Measurements from ENCODE around the gene FBLN7.

The FBLN7 gene

GRCh38 chr2:112181571-112182290 is 43.5 kb downstream of the FBLN7 start:
- H3K27me3 Mint-ChIP-seq = no peaks in the 10 kb centered on the region
- H3K4me1 Mint-ChIP-seq (ENCODE audit: low read depth) = peaks cover 41% of the 10 kb centered on the region

GRCh38 chr2:112182581-112183034 is 44.4 kb downstream of the FBLN7 start:
- Mint-ChIP-seq H3K9me3 (ENCODE audit: low read depth) (no peaks in the 10 kb centered on the region), H3K36me3 (peaks cover 5% of the 10 kb centered on the region), H3K27ac (peak overlapping the region; percentile 75), H3K4me1 (ENCODE audit: low read depth) (peaks cover 48% of the 10 kb centered on the region), H3K4me3 (peak overlapping the region; percentile 77), H3K27me3 (no peaks in the 10 kb centered on the region)

More at GRCh38 chr2:112181571-112182290, 43.5 kb downstream of the FBLN7 start:
- H3K36me3 Mint-ChIP-seq = peaks cover 5% of the 10 kb centered on the region
- H3K4me3 Mint-ChIP-seq = peak overlapping the region; percentile 77
- no peaks in the 10 kb centered on the region for H3K9me3 Mint-ChIP-seq (ENCODE audit: low read depth)
- H3K27ac Mint-ChIP-seq = peak overlapping the region; percentile 75

GRCh38 chr2:112183327-112184025 is 45.3 kb downstream of the FBLN7 start:
- H3K9me3 Mint-ChIP-seq (ENCODE audit: low read depth) = no peaks in the 10 kb centered on the region
- H3K36me3 Mint-ChIP-seq = peaks cover 5% of the 10 kb centered on the region
- peak overlapping the region; percentile 77 for H3K4me3 Mint-ChIP-seq
- peaks cover 57% of the 10 kb centered on the region for H3K4me1 Mint-ChIP-seq (ENCODE audit: low read depth)
- H3K27ac Mint-ChIP-seq = peak overlapping the region; percentile 75
- no peaks in the 10 kb centered on the region for H3K27me3 Mint-ChIP-seq

- Mint-ChIP-seq H3K36me3 (peaks cover 2% of the 10 kb centered on the region), H3K4me1 (ENCODE audit: low read depth) (peaks cover 63% of the 10 kb centered on the region), H3K4me3 (no peak overlapping the region), H3K9me3 (ENCODE audit: low read depth) (no peaks in the 10 kb centered on the region), H3K27ac (no peak overlapping the region), H3K27me3 (no peaks in the 10 kb centered on the region)
Measured at GRCh38 chr2:112184121-112184520, 45.9 kb downstream of the FBLN7 start.

GRCh38 chr2:112185131-112185530 is 46.9 kb downstream of the FBLN7 start:
- H3K9me3 Mint-ChIP-seq (ENCODE audit: low read depth) = no peaks in the 10 kb centered on the region
- H3K27me3 Mint-ChIP-seq = no peaks in the 10 kb centered on the region
- H3K27ac Mint-ChIP-seq = peak overlapping the region; percentile 100
- H3K36me3 Mint-ChIP-seq = peaks cover 2% of the 10 kb centered on the region
- peaks cover 74% of the 10 kb centered on the region for H3K4me1 Mint-ChIP-seq (ENCODE audit: low read depth)
- no peak overlapping the region for H3K4me3 Mint-ChIP-seq

GRCh38 chr2:112187046-112187715 is 49.0 kb downstream of the FBLN7 start:
- Mint-ChIP-seq H3K36me3 (no peaks in the 10 kb centered on the region), H3K4me1 (ENCODE audit: low read depth) (peaks cover 79% of the 10 kb centered on the region), H3K9me3 (ENCODE audit: low read depth) (no peaks in the 10 kb centered on the region), H3K4me3 (peak overlapping the region; percentile 71), H3K27ac (peak overlapping the region; percentile 100), H3K27me3 (no peaks in the 10 kb centered on the region)

- Mint-ChIP-seq H3K4me3 (peak overlapping the region; percentile 71), H3K27ac (peak overlapping the region; percentile 100), H3K4me1 (ENCODE audit: low read depth) (peaks cover 72% of the 10 kb centered on the region), H3K36me3 (peaks cover 2% of the 10 kb centered on the region), H3K9me3 (ENCODE audit: low read depth) (no peaks in the 10 kb centered on the region), H3K27me3 (no peaks in the 10 kb centered on the region)
Measured at GRCh38 chr2:112187805-112188596, 49.8 kb downstream of the FBLN7 start.

- peaks cover 66% of the 10 kb centered on the region for H3K4me1 Mint-ChIP-seq (ENCODE audit: low read depth)
- peak overlapping the region; percentile 100 for H3K27ac Mint-ChIP-seq
- no peaks in the 10 kb centered on the region for H3K9me3 Mint-ChIP-seq (ENCODE audit: low read depth)
- no peaks in the 10 kb centered on the region for H3K27me3 Mint-ChIP-seq
- peak overlapping the region; percentile 71 for H3K4me3 Mint-ChIP-seq
- peaks cover 4% of the 10 kb centered on the region for H3K36me3 Mint-ChIP-seq
Measured at GRCh38 chr2:112189001-112189556, 50.9 kb downstream of the FBLN7 start.

GRCh38 chr2:112194028-112194427 is 55.8 kb downstream of the FBLN7 start:
- H3K27me3 Mint-ChIP-seq = no peaks in the 10 kb centered on the region
- H3K36me3 Mint-ChIP-seq = peaks cover 6% of the 10 kb centered on the region
- no peak overlapping the region for H3K27ac Mint-ChIP-seq
- no peak overlapping the region for H3K4me3 Mint-ChIP-seq
- H3K4me1 Mint-ChIP-seq (ENCODE audit: low read depth) = peaks cover 48% of the 10 kb centered on the region
- H3K9me3 Mint-ChIP-seq (ENCODE audit: low read depth) = no peaks in the 10 kb centered on the region

- no peaks in the 10 kb centered on the region for H3K9me3 Mint-ChIP-seq (ENCODE audit: low read depth)
Measured at GRCh38 chr2:112194482-112194881, 56.3 kb downstream of the FBLN7 start.

GRCh38 chr2:112195167-112195766 is 57.1 kb downstream of the FBLN7 start:
- H3K27me3 Mint-ChIP-seq = no peaks in the 10 kb centered on the region
- peak overlapping the region; percentile 41 for H3K27ac Mint-ChIP-seq
- no peaks in the 10 kb centered on the region for H3K9me3 Mint-ChIP-seq (ENCODE audit: low read depth)
- H3K4me1 Mint-ChIP-seq (ENCODE audit: low read depth) = peaks cover 35% of the 10 kb centered on the region
- H3K36me3 Mint-ChIP-seq = peaks cover 6% of the 10 kb centered on the region
- H3K4me3 Mint-ChIP-seq = no peak overlapping the region

More at GRCh38 chr2:112194482-112194881, 56.3 kb downstream of the FBLN7 start:
- H3K27ac Mint-ChIP-seq = no peak overlapping the region
- H3K36me3 Mint-ChIP-seq = peaks cover 6% of the 10 kb centered on the region
- peak overlapping the region; percentile 25 for H3K4me3 Mint-ChIP-seq
- H3K4me1 Mint-ChIP-seq (ENCODE audit: low read depth) = peaks cover 43% of the 10 kb centered on the region
- H3K27me3 Mint-ChIP-seq = no peaks in the 10 kb centered on the region

- no peaks in the 10 kb centered on the region for H3K27me3 Mint-ChIP-seq
- no peaks in the 10 kb centered on the region for H3K9me3 Mint-ChIP-seq (ENCODE audit: low read depth)
- H3K36me3 Mint-ChIP-seq = peaks cover 6% of the 10 kb centered on the region
- H3K27ac Mint-ChIP-seq = no peak overlapping the region
- H3K4me3 Mint-ChIP-seq = no peak overlapping the region
- peaks cover 30% of the 10 kb centered on the region for H3K4me1 Mint-ChIP-seq (ENCODE audit: low read depth)
Measured at GRCh38 chr2:112195950-112196349, 57.8 kb downstream of the FBLN7 start.

GRCh38 chr2:112197868-112198267 is 59.7 kb downstream of the FBLN7 start:
- H3K27ac Mint-ChIP-seq = no peak overlapping the region
- H3K4me1 Mint-ChIP-seq (ENCODE audit: low read depth) = peaks cover 23% of the 10 kb centered on the region
- H3K36me3 Mint-ChIP-seq = peaks cover 4% of the 10 kb centered on the region
- no peak overlapping the region for H3K4me3 Mint-ChIP-seq
- H3K9me3 Mint-ChIP-seq (ENCODE audit: low read depth) = no peaks in the 10 kb centered on the region
- H3K27me3 Mint-ChIP-seq = no peaks in the 10 kb centered on the region

GRCh38 chr2:112198780-112199179 is 60.6 kb downstream of the FBLN7 start:
- peaks cover 21% of the 10 kb centered on the region for H3K4me1 Mint-ChIP-seq (ENCODE audit: low read depth)
- no peak overlapping the region for H3K4me3 Mint-ChIP-seq
- H3K9me3 Mint-ChIP-seq (ENCODE audit: low read depth) = no peaks in the 10 kb centered on the region
- H3K36me3 Mint-ChIP-seq = peaks cover 5% of the 10 kb centered on the region
- no peak overlapping the region for H3K27ac Mint-ChIP-seq
- H3K27me3 Mint-ChIP-seq = no peaks in the 10 kb centered on the region
